Neural cell (in vitro differentiated cells): Measurements from ENCODE around the gene OR7C1.

Source experiments
- EP300 ChIP-seq: fragments of 450-650 bp; conservative IDR thresholded peaks from 2 replicates; pipeline ENCODE4 v1.6.1; 2014; ENCODE audit warnings: antibody characterized with exemption, mild to moderate bottlenecking, moderate library complexity; ENCODE audit not compliant: poor library complexity, severe bottlenecking
- POLR2AphosphoS5 ChIP-seq: IDR thresholded peaks from 2 replicates; pipeline ENCODE4 v1.6.1; 2012
- REST ChIP-seq: IDR thresholded peaks from 2 replicates; pipeline ENCODE4 v1.6.1; 2012; ENCODE audit warnings: borderline replicate concordance
- TF ChIP-seq, protein P1 (sequence below): fragments of 450-650 bp; IDR thresholded peaks from 2 replicates; pipeline ENCODE4 v1.5.1; 2014; ENCODE audit warnings: antibody characterized with exemption, mild to moderate bottlenecking, moderate library complexity; ENCODE audit not compliant: poor library complexity, severe bottlenecking

- TF ChIP-seq POLR2AphosphoS5: no peak
- TF ChIP-seq, protein P1, sequence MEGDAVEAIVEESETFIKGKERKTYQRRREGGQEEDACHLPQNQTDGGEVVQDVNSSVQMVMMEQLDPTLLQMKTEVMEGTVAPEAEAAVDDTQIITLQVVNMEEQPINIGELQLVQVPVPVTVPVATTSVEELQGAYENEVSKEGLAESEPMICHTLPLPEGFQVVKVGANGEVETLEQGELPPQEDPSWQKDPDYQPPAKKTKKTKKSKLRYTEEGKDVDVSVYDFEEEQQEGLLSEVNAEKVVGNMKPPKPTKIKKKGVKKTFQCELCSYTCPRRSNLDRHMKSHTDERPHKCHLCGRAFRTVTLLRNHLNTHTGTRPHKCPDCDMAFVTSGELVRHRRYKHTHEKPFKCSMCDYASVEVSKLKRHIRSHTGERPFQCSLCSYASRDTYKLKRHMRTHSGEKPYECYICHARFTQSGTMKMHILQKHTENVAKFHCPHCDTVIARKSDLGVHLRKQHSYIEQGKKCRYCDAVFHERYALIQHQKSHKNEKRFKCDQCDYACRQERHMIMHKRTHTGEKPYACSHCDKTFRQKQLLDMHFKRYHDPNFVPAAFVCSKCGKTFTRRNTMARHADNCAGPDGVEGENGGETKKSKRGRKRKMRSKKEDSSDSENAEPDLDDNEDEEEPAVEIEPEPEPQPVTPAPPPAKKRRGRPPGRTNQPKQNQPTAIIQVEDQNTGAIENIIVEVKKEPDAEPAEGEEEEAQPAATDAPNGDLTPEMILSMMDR: no peak
- TF ChIP-seq REST: no peak
- TF ChIP-seq EP300: no peak
Observed at GRCh38 chr19:14817052-14817451, 17.9 kb downstream of the OR7C1 start.
